GM20431 (cell line): ENCODE results near the gene COPB2.

Experiments used
- in situ Hi-C: fragments of 300-500 bp; cut with MseI, MboI; formaldehyde crosslinking; loops from one replicate; pipeline ENCODE4 v1.15.0; 2020; ENCODE audit warnings: low sequenced_read_pairs; ENCODE audit not compliant: unreplicated experiment

The COPB2 gene

DNA sequence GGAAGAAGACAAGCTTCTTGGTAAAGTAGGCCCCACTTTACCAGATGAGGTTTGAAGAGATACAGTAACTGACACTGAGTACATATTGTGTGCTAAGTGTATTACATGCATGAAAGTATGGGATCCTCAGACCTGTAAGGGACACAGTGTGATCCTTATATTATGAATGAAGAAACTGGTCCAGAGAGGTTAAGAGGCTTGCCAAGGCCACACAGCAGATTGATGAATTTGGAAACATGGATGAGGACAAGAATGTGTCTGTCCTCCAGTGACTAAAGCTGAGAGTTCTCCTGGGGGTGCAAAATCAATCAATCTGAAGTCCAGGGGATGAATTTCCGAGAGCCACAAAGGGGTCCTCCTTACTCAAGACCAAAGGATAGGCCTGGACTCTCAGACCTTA, 77.0 kb downstream of the COPB2 start:
- in situ Hi-C loops = loop anchor here (25.0 kb wide), 1 partner anchor 375 kb away; the partner anchor contains the start of genes FOXL2 and FOXL2NB

GRCh38 chr3:139311557-139311956, 77.9 kb downstream of the COPB2 start:
- in situ Hi-C loops = loop anchor here (25.0 kb wide), 1 partner anchor 374 kb away; the partner anchor contains the start of genes FOXL2 and FOXL2NB

- in situ Hi-C loops = loop anchor here (25.0 kb wide), 1 partner anchor 373 kb away; the partner anchor contains the start of genes FOXL2 and FOXL2NB
These were observed 78.9 kb downstream of the COPB2 start for GRCh38 chr3:139310474-139310933.

DNA sequence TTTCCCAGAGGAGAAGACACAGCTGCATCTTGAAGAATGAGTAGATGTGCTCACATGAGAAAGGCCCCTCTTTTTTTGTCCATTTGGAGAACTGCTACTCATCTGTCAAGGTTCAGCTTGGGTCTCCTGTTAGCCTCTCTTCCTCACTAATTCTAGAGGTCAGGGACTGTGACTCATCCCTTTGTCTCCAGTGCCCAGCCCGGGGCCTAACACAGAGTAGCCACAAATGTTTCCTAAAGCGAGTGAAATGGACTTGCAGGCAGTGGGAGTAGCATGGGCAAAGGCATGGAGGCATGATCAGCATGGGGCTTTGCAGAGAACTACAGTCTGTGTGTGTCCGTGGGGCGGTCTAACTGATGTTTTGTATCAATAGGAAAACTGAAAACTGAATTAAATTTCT, 79.6 kb downstream of the COPB2 start:
- in situ Hi-C loops = loop anchor here (25.0 kb wide), 1 partner anchor 373 kb away; the partner anchor contains the start of genes FOXL2 and FOXL2NB

DNA sequence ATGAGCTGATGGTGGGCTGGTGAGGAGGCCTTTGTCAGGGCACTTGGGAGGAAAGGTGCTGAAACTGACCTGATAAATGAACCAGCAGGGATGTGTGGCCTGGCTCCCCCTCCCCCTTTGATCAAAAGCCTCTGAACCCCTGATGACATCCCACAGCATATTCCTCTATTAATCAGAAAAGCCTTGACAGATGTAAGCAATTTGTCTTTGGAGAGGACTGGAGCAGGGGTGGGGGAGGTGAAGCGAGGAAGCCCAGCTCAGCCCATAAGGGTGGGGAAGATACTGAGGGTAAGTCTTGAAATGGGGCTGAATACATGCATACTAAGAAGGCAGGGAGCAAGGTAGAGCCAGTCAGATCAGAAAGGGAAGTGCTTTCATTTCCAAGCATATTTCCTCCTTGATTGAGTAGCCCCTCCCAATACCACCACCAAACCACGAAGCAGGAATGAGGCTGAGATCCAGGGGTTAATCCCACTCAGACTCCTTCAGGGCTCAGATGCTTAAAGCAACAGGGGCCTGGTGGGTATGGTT, 80.3 kb downstream of the COPB2 start:
- in situ Hi-C loops = loop anchor here (25.0 kb wide), 1 partner anchor 372 kb away; the partner anchor contains the start of genes FOXL2 and FOXL2NB

GRCh38 chr3:139308560-139308959, 80.9 kb downstream of the COPB2 start:
- in situ Hi-C loops = loop anchor here (25.0 kb wide), 1 partner anchor 371 kb away; the partner anchor contains the start of genes FOXL2 and FOXL2NB

GRCh38 chr3:139307601-139308555, 81.6 kb downstream of the COPB2 start:
- in situ Hi-C loops = loop anchor here (25.0 kb wide), 1 partner anchor 371 kb away; the partner anchor contains the start of genes FOXL2 and FOXL2NB
